T-helper 22 cell (primary cell): ENCODE data around the gene P2RX1.

ENCODE experiments used
- DNase-seq: peaks from one replicate; pipeline ENCODE4 v3.0.0-alpha.2; 2020; ENCODE audit warnings: low read depth

Gene P2RX1

GRCh38 chr17:3924512-3925350 is 8.5 kb upstream of the P2RX1 start:
- no peak for DNase-seq

- DNase-seq: no peak
These were observed 7.4 kb upstream of the P2RX1 start for GRCh38 chr17:3923466-3924190.

- DNase-seq: no peak
These were observed 6.5 kb upstream of the P2RX1 start for GRCh38 chr17:3922765-3923164.

GRCh38 chr17:3921502-3922319 is 5.4 kb upstream of the P2RX1 start:
- DNase-seq: no peak

GRCh38 chr17:3921006-3921405 is 4.7 kb upstream of the P2RX1 start:
- no peak for DNase-seq

GRCh38 chr17:3919123-3919624 is 2.9 kb upstream of the P2RX1 start:
- DNase-seq: no peak

GRCh38 chr17:3918372-3919122 is 2.3 kb upstream of the P2RX1 start:
- DNase-seq: no peak

GRCh38 chr17:3917391-3917931 is 1.2 kb upstream of the P2RX1 start:
- no peak for DNase-seq

GRCh38 chr17:3916825-3917224 is 560 bp upstream of the P2RX1 start:
- no peak for DNase-seq

GRCh38 chr17:3915581-3915994 is 677 bp downstream of the P2RX1 start:
- DNase-seq: no peak

- no peak for DNase-seq
These were observed 2.0 kb downstream of the P2RX1 start for GRCh38 chr17:3914312-3914670.

- peak; percentile 50 for DNase-seq
These were observed 2.5 kb downstream of the P2RX1 start for GRCh38 chr17:3913531-3914311.

GRCh38 chr17:3912827-3913226 is 3.4 kb downstream of the P2RX1 start:
- DNase-seq: no peak

- DNase-seq: peak; percentile 52
These were observed 4.8 kb downstream of the P2RX1 start for GRCh38 chr17:3911271-3912053.

- DNase-seq: no peak
These were observed 5.6 kb downstream of the P2RX1 start for GRCh38 chr17:3910420-3911270.

- no peak for DNase-seq
These were observed 7.0 kb downstream of the P2RX1 start for GRCh38 chr17:3909257-3909656.

- no peak for DNase-seq
These were observed 8.6 kb downstream of the P2RX1 start for GRCh38 chr17:3907483-3908216.

GRCh38 chr17:3906881-3907280 is 9.4 kb downstream of the P2RX1 start:
- no peak for DNase-seq
